Heart left ventricle (tissue), 13 donors: ENCODE measurements around the gene INTS2.

Experiments
- CTCF ChIP-seq, 12 donors: fragments of 200-600 bp; sonication (generic) in 4 of 12; IDR thresholded peaks; one replicate each; pipeline versions ENCODE4 v1.5.0 to v1.8.0; 2018 to 2022; ENCODE audit warnings: antibody characterized with exemption in 12 of 12, mild to moderate bottlenecking in 5 of 12
- POLR2A ChIP-seq, 2 donors: fragments of 450-650 bp; IDR thresholded peaks; one replicate each; pipeline ENCODE4 v1.6.1; 2017; ENCODE audit warnings: antibody characterized with exemption in 2 of 2, mild to moderate bottlenecking in 2 of 2, moderate library complexity in 2 of 2
- donor health status: ischemic (EF 13 %, LVEDD 7.1; RV severe dilation, severe dysfunction).
- donor health status: DM: no; HTN: yes; CAD: no.
- donor health status: DM: no; HTN: no; CAD: no.
- donor health status: ischemic (EF 25% LVEDD 6.9; RV normal size, moderate dysfunction).
- donor health status: ischemic (EF 25% LVEDD 5.7; RV mildly dilated, moderate dysfunction).
- donor health status: ischemic (EF 35%, LVEDD 5.7; RV mildly dilated, moderate dysfunction).
- donor health status: nonischemic (EF 11% LVEDD 7.7; RV severe dilation, severe dysfunction).
- donor health status: DM: yes; HTN: yes; CAD: no.
- donor health status: PGD.
- donor health status: ischemic (EF 29% LVEDD 5.4; RV normal size, mild dysfunction).
- donor health status: nonischemic (EF 23%, LVEDD 6.1; RV moderate dilation, normal function).

- TF ChIP-seq CTCF (IDR thresholded peaks at IDR 0.05) (no peak), POLR2A (IDR thresholded peaks at IDR 0.05) (no peak)
Observed at GRCh38 chr17:61835606-61836005, 92.2 kb downstream of the INTS2 start.
